HG02763 (cell line): ENCODE results near the gene PARM1.
A peak's percentile ranks its signal among the peaks of the same experiment; 100 is the strongest.
"Not testable (repeated sequence)": the region's sequence is repeated elsewhere in the genome, so short reads cannot be mapped to it uniquely, and the experiment has no call there.

ENCODE experiments used
- ATAC-seq: cut with Tn5 transposase; IDR thresholded peaks from one replicate; pipeline ENCODE4 v1.9.1; 2021; ENCODE audit warnings: mild to moderate bottlenecking, moderate library complexity; ENCODE audit not compliant: unreplicated experiment

PARM1 gene

GRCh38 chr4:74975848-74976824, 43.2 kb downstream of the PARM1 start:
- no peak for ATAC-seq

GRCh38 chr4:74982546-74983252, 49.8 kb downstream of the PARM1 start:
- no peak for ATAC-seq

GRCh38 chr4:74983253-74983635, 50.3 kb downstream of the PARM1 start:
- ATAC-seq, result no peak

GRCh38 chr4:74990276-74990875, 57.5 kb downstream of the PARM1 start:
- no peak for ATAC-seq

- not testable (repeated sequence) for ATAC-seq
Measured at GRCh38 chr4:74994436-74994835, 61.5 kb downstream of the PARM1 start.

- no peak for ATAC-seq
Measured at GRCh38 chr4:74996996-74997395, 64.1 kb downstream of the PARM1 start.

GRCh38 chr4:74997948-74998729, 65.2 kb downstream of the PARM1 start:
- no peak for ATAC-seq

- no peak for ATAC-seq
Measured at GRCh38 chr4:74999714-75000309, 66.9 kb downstream of the PARM1 start.

- no peak for ATAC-seq
Measured at GRCh38 chr4:75001871-75002270, 69.0 kb downstream of the PARM1 start.

- no peak for ATAC-seq
Measured at GRCh38 chr4:75002381-75002780, 69.5 kb downstream of the PARM1 start.

GRCh38 chr4:75003979-75004378, 71.1 kb downstream of the PARM1 start:
- ATAC-seq, result no peak

GRCh38 chr4:75004755-75005668, 72.1 kb downstream of the PARM1 start:
- peak; percentile 88 for ATAC-seq

- ATAC-seq, result no peak
Measured at GRCh38 chr4:75005727-75006126, 72.8 kb downstream of the PARM1 start.

GRCh38 chr4:75007891-75008290, 75.0 kb downstream of the PARM1 start:
- ATAC-seq, result no peak

- ATAC-seq, result no peak
Measured at GRCh38 chr4:75009138-75009537, 76.2 kb downstream of the PARM1 start.

- no peak for ATAC-seq
Measured at GRCh38 chr4:75011131-75011795, 78.3 kb downstream of the PARM1 start.

- no peak for ATAC-seq
Measured at GRCh38 chr4:75015627-75016026, 82.7 kb downstream of the PARM1 start.

- no peak for ATAC-seq
Measured at GRCh38 chr4:75016472-75016871, 83.6 kb downstream of the PARM1 start.
